Measurements from ENCODE around the gene NDFIP1.
"Not testable (repeated sequence)": the region's sequence is repeated elsewhere in the genome, so short reads cannot be mapped to it uniquely, and the experiment has no call there.

The NDFIP1 gene

DNA sequence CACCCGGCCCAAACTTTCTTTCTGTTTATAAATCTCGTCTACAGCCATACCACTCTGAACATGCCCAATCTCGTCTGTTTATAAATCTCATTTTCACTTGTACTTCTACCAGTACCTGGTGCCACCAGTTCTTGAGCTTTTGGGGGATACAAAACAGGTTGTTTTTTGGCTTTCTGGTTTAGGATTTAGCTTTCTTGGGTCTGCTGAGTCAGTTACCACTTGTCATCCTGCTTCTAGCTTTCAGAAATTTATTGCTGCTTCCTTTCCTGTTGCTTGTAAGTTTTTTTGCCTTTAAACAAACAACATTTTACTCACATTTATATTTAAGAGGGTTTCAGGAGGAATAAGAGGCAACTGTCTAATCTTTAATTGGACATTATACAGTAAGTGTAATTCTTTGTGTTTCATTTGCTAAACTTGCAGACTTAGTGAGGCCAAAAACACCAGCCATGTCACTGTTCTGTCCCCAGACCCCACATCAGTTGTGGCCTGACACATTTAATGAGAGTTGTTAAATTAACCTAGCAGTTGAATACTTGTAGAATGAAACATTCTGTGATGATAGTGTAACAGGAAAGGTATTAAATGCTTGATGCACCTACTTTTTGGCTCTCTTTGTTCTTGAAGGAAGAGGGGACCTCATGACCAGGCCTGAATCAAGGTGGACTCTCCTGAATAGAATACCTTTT is 11.8 kb downstream of the NDFIP1 start:
- no peak for DNase-seq

DNA sequence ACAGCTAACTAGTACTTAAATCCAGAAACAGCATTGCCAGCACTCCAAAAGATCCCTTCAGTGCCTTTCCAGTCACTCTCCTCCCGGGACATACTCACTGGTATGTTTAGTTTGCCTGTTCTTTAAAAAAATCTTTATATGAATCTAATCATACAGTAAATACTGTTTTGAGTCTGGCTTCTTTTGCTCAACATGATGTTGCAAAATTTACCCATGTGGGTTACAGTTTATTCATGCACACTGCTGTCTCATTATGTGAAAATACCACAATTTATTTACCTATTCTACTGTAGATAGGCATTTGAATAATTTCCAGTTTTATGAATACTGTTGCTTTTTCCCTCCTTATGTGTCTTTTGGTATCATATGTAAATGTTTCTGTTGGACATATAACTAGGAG is 13.5 kb downstream of the NDFIP1 start:
- no peak for DNase-seq

DNA sequence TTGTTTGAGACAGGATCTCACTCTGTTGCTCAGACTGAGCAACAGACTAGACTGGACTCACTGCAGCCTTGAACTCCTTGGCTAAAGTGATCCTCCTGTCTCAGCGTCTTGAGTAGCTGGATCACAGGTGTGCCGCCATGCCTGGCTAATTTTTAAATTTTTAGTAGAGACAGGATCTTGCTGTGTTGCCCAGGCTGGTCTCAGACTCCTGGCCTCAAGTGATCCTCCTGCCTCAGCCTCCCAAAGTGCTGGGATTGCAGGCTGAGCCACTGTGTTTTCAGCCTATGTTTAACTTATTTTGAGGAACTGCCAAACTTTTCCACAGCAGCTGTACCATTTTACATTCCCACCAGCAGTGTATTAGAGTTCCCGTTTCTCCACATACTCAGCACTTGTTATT is 16.8 kb downstream of the NDFIP1 start:
- no peak for DNase-seq

DNA sequence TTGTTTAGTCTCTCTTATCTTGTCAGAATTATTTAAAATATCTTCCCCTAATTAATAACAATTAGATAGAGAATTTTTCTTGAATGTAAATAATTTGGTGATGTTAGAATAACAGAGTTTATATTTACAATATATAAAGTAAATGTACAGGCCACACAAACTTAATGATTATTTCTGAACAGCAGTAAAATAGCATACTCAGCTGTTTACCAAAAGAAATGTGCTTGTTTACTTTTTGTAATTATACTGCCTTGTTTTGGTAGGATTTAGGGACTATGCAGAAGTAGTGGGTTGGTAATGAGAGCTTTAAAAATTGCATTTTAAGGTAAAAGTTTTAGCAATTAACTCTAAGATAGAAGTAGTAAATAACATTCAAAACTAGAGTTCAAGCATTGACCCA is 17.4 kb downstream of the NDFIP1 start:
- no peak for DNase-seq

DNA sequence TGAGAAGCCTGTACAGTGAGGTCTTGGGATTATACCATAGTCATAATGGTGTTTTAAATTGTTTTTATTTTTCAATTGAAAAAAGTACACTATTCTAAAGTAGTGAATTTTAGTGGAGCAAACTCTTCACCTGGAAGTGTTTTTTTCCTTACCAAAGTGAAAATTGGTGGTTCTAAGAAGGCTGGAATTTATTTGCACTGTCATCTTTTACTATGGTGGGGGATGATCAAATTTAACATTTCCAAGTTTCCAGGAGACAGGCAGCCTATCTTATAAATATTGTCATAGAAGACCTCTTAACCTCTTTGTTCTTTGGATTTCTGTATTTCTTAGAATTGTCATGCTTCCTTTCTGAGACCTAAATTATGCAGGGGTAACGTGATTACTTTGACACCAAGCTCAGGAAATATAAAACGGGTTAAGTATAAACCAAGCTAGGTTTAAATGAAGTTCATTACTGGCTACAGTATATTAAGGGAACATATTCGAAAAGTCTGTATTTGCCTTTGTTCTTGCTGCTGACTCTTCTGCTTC is 20.2 kb downstream of the NDFIP1 start:
- DNase-seq = no peak

DNA sequence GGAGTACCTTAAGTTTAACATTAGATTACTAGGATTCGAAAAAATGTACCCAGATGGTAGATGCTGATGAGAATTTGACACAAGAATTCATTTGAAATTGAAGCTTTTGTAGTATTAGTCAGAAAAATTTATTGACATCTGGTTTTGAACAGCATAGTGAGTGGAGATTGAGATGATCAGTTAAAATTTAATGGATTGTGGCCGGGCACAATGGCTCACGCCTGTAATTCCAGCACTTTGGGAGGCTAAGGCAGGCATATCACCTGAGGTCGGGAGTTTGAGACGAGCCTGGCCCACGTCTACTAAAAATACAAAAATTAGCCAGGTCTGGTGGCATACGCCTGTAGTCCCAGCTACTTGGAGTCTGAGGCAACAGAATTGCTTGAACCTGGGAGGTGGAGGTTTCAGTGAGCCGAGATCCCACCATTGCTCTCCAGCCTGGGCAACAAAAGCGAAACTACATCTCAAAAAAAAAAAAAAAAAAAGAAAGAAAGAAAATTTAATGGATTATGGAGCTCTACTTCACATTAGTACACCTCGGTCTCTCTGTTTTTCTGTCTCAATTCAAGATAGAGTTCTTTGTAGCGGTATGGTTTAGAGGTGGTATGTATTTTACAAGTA is 21.0 kb downstream of the NDFIP1 start:
- no peak for DNase-seq

DNA sequence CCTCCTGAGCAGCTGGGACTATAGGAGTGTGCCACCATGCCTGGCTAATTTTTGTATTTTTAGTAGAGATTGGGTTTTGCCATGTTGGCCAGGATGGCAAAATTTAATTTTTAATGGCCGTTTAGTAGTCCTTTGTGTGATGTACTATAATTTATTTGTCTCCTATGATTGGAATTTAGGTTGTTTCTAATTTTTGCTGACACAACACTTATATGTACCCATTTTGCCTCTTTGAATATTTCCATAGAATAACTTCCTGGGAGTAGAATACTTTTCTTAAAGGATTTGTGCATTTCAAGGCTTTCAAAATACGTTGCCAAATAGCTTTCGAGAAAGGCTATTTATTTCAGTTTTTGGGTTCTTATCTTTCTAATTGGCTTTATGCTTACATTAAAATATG is 22.8 kb downstream of the NDFIP1 start:
- no peak for DNase-seq

DNA sequence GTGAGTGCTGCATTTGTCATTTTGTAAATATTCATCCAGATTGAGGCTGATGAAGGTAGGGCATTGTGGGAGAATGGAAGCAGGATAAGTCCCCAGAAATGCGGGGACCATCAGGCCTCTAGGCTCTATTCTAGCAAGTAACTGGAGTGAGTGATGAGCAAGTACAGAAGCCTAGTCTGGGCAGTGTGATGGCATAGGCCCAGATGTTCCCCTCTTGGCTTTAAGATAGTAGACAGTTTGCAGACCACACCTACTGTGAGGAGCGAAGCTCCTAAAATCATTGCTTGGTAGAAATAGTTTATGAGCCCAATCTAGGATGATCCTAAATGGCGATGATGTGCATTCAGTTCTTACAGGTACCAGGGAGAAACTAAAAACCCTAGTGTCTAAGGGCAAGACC is 24.3 kb downstream of the NDFIP1 start:
- no peak for DNase-seq

DNA sequence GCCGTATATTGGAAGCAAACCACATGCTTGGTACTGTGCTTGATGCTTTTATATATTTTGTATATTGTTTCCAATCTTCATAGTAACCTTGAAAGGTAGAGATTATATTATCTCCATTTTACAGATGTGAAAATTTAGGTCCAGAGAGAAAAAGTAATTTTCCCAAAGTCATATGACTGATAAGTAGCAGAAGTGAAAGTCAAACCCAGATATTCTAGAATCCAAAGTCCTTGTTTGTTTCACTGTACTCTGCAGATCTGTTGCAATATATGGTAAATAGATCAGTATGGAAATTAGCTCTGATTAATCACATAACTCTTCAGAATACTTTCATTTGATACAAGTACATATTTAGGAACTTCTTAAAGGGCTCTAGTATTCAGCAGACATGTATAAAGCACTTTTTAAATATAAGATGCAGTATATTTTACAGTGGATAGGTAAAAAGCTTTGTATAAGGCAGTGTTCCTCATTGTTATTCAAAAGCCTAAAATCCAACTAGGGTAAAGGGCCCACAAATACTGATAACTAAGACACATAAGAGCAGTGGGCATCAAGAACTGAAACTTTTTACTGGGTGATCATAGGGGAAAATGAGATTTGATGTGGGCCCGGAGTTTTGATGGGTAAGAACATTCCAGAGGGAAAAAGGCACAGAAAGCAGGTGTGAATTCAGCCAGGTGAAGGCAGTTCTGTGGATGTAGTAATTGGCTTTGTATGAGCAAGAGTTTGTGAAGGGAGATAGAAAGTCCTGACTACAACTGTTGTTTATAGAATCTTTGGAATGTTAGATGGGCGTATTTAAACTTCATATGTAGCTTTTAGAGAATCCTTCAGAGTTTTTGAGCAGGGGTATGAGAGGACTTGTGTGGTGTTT is 25.0 kb downstream of the NDFIP1 start:
- no peak for DNase-seq

DNA sequence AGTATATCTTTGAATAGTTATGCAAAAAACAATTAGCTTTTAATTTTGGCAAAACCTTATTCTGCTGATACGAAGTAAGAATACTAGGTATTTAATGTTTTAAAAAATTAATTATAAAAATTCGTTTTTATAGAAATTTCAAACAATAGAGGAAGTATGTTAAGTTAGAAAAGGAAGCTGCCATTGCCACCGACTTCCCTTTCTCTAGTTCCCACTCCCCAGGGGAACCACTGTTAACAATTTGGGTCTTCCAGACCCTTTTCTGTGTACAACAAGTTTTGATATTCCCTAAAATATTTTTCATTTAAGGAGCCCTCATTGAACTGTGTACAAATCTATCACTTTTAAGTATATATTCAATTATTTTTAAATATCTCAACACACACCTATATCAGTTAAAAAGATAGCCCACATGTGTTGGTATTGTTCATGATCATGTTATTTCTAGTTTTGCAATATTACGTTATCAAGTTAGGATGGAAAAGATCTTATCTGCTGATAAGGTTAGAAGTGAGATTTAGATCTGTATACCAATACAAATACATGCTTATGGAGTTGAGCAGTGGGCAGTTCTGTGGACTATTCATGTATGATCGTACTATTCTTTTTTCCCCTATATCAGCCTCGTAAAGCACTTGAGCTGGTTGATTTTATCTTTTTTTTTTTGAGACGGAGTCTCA is 25.9 kb downstream of the NDFIP1 start:
- no peak for DNase-seq

DNA sequence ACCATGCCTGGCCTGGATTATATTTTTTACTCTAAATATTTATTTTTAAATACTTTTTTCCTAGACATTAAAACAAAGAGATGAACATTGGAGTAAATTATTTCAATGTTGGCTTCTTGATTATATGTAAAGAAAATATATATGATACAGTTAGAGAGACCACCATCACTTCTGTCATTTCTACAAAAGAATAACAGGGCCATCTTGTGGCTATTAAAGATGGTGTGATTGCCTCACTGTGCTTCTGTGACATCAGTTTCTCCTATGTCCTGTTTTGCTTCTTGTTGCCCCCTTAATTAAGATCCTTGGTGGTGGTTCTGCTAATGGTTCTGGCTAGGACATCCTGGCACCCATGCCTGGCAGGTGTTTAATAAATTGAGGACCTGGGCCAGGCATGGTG is 32.9 kb downstream of the NDFIP1 start:
- no peak for DNase-seq

DNA sequence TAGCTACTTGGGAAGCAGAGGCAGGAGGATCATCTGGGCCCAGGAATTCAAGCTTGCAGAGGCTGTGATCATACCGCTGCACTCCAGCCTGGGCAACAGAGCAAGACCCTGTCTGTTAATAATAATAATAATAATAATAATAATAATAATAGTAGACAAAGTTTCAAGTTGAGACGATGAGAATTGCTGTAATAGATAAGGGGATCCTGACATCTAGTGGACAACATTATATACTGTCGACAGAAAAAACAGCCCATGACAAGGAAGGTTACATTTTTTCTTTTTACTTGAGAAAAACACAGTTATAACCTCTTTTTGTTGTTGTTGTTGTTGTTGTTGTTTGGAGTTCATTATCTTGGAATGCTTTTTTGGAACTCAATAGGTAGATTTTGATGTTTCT is 35.3 kb downstream of the NDFIP1 start:
- no peak for DNase-seq

DNA sequence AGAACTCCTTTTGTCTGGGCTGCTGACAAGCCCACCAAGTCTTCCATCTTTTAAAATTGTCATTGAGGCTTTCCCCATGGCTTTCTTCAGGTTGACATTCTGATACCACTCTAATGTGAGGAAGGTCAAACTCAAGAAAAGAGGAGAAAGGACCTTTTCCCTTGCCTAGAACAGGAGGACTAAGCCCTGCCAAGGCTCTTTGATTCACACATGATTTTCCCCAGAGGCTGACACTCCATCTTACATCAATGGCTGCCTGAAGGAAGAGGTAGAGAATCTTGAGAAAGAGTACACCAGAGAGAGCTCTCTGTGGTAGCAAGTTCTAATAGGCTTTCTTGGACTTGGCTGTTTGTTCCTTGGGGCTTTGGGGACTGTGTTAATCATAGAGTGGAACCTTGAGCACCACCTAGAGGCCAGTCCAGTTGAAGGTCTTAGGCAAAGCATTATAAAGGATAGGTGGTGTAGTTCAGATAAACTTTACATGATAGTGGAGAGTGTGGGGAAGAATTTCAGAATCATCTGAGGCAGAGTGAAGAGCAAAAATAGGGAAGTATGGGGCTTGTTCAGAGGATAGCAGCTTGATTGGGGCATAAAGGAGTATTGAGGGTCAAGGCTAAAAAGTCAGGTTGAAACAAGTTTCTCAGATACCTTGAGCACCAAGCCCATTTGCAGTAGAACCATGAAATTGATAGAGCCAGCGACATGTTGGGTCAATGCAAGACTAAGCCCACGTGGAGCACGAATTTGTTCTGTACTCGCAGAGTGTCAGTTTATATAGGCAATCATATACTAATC is 36.7 kb downstream of the NDFIP1 start:
- peak; percentile 45 for DNase-seq

DNA sequence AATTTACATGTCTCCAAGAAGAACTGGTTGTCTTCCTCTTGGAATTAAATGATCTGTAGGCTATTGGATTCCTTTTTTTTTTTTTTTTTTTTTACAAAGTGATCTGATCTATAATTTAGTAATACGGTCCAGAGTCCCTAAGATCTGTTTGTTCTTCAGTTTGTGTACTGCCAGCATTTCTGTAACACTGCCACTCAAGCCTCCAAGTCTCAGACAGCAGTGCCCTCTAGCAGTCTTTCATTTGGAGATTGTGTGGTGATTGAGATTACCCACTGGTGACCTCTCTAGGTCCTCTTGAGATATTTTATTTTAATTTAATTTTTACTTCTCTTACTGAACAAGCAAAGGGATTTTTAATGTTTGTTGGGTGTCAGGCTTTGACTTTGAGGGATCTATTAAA is 40.8 kb downstream of the NDFIP1 start:
- DNase-seq = no peak

DNA sequence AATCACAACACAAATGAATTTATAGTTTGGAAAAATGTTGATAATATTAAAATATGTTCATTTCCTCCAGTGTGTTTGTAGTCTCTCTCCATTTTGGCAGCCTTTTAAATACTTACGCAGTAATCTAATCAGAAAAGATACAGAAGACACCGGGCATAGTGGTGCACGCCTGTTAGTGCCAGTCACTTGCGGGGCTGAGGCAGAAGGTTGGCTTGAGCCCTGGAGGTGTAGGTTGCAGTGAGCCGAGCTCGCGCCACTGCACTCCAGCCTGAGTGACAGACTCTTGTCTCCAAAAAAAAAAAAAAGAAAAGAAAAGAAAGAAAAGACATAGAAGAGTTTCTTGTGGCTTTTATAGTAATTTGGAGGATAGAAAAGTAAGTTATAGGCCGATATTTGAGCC is 41.9 kb downstream of the NDFIP1 start:
- DNase-seq = no peak

DNA sequence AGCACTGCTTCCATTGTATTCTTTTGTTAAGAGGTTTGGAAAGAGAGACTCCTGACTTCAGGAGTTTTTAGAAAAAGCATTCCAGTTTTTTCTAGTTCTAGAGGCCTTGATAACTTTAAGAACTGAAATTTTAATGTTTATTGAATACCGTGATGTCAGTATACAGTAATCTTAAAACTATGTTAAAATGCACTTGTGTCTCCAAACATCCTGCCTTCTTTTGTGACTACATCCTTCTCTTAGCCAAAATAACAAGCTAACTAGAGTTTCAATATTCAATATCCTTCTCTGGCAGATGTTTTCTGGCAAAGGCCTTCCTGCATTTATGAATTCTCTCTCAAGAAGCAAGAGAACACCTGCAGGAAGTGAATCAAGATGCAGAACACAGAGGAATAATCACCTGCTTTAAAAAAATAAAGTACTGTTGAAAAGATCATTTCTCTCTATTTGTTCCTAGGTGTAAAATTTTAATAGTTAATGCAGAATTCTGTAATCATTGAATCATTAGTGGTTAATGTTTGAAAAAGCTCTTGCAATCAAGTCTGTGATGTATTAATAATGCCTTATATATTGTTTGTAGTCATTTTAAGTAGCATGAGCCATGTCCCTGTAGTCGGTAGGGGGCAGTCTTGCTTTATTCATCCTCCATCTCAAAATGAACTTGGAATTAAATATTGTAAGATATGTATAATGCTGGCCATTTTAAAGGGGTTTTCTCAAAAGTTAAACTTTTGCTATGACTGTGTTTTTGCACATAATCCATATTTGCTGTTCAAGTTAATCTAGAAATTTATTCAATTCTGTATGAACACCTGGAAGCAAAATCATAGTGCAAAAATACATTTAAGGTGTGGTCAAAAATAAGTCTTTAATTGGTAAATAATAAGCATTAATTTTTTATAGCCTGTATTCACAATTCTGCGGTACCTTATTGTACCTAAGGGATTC is 43.1 kb downstream of the NDFIP1 start:
- DNase-seq = peak; percentile 29

DNA sequence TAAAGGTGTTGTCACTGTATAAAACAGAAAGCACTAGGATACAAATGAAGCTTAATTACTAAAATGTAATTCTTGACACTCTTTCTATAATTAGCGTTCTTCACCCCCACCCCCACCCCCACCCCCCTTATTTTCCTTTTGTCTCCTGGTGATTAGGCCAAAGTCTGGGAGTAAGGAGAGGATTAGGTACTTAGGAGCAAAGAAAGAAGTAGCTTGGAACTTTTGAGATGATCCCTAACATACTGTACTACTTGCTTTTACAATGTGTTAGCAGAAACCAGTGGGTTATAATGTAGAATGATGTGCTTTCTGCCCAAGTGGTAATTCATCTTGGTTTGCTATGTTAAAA is 43.8 kb downstream of the NDFIP1 start:
- DNase-seq = no peak

DNA sequence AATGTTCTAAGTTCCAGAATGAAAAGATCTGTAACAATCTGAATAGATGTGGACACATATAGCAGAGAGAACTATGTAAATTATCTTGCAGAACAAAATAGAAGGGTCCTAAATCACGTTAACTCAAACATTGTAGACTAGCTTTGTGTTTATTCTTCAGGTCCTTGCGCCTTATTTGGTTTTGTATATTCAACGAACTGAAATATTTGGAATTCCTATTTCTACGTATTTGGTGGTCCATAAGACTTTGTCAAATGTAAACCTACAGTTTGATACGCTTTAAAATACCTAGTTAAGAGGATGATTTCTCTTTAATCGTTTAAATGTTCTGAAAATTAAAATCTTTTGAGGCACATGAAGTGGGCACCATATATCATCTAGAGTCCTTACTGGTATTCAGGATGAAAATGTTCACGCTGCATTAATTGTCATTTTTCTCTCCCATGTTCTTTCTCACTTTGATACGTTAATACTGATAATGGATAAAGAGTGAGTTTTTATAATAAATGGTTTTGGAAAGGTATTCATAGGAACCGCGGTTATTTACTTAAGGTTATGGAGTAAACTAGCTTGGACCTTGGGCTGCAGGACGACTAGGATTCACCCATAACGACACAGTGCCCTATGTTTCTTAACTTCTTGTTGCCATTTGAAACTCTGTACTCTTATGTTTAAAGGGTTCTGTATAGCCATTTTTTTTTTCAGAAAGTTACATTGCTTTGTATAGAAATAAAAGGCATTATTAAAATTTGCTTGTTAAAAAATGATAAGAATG is 45.3 kb downstream of the NDFIP1 start:
- no peak for DNase-seq

DNA sequence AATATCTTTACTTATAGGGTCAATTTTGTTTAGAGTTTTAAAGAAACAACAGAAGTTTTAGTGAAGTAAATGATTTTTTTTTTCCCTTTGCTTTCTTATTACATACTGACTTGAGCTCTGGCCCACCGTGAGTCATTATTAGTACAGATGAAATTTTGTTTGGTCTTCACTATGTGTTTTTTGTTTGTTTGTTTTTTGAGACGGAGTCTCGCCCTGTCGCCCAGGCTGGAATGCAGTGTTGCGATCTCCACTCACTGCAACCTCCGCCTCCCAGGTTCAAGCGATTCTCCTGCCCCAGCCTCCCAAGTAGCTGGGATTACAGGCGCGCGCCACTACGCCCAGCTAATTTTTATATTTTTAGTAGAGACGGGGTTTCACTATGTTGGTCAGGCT is 45.9 kb downstream of the NDFIP1 start:
- not testable (repeated sequence) for DNase-seq

DNA sequence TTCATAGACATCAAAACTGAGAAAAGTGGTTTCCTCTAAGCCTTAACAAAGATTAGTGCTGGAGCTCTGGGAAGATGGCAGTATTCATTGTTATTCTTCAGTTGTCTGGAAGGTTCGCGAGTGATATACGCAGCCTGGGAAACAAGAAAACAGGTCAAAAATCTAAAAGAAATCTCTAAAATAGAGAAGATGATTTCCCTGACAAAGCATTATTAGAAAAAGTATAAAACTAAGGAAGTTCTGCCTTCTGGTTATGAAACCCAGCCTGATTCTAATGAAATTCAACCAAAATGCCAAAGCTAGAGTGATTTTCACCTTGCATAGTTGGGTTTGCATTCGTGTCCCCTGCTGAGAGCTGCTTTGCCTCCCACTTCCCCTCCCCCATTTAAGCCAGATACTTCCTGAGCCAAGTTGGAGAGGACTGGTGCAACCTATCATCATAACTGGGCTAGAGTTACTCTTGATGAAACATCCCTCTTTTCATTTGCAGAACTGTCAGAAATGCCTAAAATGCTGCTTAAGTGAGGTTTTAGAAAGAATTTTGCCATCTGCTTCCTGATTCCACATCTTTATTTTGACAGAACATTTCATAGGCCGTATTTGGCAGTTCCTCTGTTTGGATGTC is 48.4 kb downstream of the NDFIP1 start:
- no peak for DNase-seq
